HG03025 (cell line): ENCODE results near the gene RENBP.

Experiments
- ATAC-seq: cut with Tn5 transposase; IDR thresholded peaks from one replicate; pipeline ENCODE4 v1.9.1; 2021; ENCODE audit warnings: mild to moderate bottlenecking, moderate library complexity; ENCODE audit not compliant: unreplicated experiment, low FRiP score

The RENBP gene

DNA sequence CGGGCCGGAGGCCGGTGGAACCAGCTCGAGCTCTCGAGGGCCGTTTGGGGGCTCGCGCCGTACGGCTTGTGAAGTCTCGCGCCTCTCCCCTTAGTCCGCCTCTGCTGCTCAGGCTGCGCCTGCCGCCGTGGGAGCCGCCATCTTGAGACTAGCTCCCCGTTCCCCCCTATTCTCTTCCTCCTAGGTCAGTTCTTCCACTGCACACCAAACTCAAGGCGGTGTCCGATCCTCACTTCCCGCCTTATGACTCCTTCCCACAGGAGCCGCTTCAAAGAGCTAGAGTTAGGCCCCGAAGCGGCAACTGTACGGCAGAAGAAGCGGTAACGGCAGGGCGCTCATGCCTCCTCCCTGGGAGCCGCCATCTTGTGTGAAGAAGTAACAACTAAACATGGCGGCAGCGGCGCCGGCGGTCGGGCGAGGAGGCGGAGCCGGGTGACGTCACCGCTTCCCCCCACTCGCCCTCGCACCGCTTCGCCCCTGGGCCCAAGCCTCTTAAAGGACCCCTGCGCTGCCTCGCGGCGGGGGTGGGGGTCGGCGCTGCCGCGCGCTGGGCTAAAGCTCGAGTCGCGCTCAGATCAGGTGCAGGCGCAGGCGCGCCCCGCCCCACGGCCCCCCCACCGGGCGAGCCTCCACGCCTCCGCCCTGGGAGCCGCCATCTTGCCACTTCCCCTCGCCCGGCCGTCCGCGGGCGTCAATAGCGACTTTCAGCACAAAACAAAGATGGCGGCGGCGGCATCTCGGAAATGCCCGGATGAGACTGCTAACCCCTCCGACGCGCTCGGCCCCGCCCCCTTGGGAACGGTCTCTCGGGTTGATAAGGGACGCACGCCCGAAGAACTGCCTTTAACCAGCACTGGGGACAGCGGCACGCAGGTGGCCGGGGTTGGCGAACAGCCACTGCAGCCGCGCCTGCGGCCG is 27.3 kb upstream of the RENBP start, which contains the start of gene HCFC1:
HCFC1 (minus strand) TSS at position 369 of the 918 bp plus-strand sequence. CDS start 978 bp downstream, outside the sequence.
- ATAC-seq: peak; percentile 53

DNA sequence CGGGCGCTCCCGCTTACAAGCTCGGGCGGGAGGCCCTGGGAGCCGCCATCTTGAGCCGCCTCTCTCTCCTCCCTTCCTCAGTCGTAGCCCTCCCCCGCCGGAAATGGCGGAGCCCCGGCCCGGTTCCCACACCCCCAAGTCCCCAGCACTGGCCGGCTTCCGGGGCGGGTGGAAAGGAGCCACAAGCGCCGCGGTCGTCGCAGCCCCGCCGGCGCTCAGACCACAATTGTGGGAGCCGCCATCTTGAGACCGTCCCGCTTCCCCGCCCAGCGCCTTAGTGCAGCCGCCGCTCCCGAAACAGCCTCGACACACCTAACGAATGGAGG is 26.6 kb upstream of the RENBP start:
- ATAC-seq: peak; percentile 38

DNA sequence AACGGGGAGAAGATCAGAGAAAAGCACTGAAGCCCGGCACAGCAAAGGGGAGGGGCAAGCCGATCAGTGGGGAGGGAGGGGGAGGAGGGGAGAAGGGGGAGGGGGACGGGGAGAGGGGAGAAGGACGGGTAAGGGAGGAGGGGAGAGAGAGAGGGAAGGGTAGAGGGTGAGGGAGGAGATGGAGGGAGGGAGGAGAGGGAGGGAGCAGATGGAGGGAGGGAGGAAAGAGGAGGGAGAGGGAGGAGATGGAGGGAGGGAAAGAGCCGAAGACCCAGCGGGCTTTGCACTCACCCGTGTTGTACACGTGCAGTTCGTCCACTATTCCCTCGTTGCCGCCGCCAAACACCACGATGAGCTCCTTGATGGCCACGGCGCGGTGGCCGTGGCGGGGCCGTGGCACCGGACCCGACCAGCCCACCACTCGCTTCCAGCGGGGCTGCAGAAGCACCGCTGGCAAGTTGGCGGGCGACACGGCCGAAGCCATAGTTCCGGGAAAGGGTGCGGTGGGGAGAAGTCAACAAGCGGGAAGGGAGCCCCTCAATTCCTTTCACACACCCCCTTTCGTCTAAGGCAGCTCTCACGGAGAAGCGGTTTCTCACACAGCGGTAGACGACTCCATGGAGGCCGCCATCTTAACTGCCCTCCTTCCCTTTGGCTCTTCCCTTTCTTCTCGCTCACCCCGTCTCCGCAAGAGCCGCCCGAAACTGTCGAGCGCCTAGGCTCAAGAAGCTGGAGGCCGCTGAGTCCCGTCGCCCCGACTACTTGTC is 26.1 kb upstream of the RENBP start:
- peak; percentile 11 for ATAC-seq

DNA sequence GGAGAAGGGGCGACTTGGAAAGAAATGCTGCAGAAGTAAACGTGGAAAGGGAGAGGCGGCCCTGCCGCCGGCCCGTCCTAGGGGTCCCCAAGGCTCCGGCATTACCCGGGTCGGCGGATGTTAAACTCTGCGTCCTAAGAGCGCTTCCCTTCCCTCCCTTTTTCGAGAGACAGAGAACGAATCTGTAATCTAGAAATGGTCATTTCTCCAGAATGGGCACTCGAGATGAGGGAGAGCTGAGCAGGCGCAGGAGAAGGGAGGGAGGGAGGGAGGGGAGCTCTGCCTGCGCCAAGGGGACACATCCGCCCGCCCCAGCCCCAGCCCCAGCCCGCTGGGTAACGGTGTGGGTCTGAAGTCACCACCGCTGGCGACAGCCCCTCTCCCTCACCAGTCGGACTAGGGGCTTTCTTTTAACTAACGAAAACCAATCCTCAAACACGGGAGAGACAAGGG is 25.5 kb upstream of the RENBP start:
- ATAC-seq: no peak

DNA sequence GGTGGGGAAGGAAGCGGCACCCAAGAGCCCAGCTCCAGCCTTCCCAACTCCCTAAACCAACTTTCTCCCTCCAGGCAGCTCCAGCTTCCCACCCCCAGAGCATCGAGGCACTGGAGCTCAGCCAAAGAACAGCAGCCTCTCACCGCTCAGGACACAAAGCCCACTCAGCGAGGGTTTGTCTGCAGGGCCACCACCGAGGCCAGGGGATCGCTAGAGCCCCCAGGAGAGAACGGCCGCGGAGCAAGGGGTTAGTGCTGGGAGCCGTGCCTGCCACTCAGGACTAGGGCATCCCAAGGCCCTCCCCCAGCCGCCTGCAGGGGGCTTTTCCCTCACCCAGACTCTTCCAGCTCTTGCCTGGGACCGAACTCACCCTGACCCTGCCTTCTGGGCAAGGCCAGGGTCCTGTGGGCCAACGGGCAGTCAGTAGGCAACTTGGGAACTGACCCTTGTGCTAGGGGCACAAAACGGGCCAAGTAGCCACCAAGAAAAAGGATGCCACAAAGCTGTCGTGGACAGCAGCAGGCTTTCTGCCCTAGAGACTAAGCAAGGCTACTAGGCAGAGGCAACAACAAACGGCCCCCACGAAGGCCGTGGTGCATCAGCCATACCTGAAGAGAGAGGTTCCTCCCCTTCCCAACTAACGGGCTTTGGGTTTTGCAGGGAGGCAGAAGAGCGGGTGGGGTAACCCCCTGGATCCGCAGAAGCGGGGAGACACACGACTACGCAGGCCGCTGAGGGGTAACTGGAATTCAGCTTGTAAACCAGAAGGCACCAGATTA is 24.9 kb upstream of the RENBP start:
- no peak for ATAC-seq

DNA sequence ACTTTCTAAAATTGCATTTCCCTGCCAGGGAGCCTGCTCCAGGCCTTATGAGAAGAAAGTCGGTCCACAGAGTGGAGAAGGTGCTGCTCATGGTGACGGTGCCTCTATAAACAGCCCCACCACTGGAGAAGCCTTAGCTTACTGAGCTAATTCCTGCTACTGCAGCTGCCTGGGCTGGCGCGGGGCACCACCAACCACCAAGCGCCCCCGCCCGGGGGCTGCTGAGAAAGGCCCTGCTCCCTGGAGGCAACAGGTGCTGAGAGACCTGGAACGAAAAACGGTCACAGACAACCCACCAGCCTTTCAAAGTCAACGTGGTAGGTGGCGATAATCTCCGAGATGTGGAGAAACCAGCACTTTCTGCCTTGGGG is 24.3 kb upstream of the RENBP start:
- no peak for ATAC-seq

DNA sequence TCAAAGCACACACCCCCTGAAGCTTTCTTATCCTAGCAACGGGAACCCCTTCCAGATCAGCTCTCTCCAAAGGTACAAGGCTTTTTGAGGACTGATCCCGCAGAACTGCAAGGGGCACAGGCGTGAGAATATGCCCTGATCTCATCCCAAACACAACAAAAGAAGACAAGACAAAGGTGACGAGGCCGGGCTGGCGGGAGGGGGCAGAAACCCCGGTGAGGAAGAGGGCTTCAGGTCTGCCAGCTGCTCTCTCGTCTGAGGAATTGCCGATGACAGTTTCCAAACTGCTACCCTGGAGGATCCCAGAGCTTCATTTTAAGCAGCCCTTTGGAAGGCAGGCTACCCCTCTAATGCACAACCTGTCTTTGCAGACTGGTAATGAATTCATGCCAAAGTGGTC is 23.8 kb upstream of the RENBP start:
- no peak for ATAC-seq

DNA sequence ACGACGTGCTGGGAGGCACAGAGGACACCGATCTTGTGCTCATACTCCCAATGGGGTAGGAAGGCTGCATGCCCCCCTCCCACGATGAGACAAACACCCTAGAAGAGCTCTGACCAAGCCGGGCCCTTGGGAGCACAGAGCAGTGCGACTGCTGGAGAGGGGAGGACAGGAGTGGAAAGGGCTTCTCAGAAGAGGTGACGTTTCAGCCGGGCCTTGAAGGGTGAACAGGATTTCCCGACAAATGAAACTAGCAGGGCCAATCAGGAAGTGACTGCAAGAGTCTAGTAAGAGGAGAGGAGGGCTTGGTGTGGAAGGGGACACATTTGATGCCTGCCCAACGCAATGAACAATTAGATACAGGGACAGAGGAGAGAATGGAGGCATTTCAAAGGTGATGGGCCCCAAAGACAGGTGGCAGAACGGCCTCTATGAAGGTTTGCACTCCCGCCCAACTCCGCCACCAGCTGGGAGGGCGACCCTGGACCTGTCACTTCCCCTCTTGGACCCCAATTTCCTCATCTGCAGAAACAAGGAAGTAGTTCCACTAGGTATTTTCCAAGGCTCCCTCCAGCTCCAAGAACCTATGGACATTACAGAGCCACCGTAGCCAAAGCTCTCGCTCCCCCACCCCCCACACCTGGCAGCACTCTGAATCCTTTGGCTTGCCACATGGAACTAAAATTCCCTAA is 23.2 kb upstream of the RENBP start:
- ATAC-seq: no peak

DNA sequence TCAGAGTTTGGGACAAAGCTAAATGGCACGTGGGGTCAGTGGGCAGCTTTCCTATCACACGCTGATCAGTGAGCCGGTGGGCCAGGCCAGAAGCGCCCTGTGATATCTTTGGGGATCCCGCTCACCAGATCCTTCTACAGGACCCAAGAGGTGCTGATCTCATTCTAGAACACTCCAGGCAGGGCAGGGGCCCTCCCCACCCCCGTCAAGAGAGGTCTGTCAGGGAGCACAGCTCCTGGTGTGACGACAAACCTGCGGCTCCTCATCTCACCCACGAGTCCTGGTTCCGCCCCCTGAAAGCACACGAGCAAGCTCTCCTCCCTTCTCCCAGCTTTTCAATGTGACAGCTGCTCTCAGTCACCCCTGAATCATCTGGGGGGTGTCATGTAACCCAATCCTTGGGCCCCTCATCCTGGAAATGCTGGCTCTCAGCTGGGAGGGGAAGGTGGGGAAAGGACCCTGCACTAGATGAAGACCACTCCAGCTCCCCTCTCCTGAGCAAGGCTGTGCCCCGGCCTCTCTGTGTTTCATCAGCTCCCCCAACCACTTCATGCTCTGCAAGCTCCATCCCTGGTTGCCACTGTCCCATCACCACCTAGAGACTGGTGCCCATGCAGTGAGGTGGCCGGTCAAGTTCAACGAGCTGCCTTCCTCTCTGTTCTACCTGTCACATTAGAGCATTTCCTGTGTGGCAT is 22.5 kb upstream of the RENBP start:
- no peak for ATAC-seq

DNA sequence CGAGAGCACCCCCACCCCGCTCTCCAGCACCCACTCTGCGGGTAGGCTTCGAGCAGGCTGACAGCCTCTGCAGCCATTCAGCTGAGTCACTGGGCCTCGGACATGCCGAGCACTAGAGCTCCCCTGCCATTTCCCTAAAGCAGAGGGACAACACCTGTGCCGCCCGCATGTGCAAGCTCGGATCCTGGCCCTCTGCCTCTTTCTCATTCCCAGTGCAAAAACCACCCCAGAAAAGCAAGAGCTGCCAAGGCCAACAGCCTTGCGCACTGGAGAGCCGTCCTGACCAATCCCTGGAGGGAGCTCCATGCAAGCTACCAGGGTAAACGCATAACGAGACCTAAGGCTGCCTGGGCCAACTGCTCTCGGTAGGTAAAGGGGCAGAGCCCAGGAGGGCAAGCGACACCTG is 21.8 kb upstream of the RENBP start:
- ATAC-seq: no peak

DNA sequence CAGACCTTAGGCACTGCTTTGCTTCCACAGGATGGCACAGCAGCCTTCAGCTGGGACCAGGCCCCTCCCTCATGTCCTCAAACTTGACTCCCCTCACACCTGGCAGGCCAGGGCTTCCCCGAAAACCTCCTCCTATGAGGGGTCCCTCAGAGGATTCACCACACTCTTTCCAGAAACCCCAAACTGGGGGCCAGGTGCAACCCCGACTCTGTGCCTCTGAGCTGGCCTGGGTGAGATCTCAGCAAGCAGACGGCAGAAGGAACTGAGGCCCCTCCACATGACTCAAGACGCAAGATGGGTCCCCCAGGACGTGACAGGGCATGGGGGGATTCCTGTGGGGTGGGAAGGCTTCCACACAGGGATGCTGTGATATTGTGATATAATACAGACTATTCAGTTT is 21.0 kb upstream of the RENBP start:
- ATAC-seq: no peak

DNA sequence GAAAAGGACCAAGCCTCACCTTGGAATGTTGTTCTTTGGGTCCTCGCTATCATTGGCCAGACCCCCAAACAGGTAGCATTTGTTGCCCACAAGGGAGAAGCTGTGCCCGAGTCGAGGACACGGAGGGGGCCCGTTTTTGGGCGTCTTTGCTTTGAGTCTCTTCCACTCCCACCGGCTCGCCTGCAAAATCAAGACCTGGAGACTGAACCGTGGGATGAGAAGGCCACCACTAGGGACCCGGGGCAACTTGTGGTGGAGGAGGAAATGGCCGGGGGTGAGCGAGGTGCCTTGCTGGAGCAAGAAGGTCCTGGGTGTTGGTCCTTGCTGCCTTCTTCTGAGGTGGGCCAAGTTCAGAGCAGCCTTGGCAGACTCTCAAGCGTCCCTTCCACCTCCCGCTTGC is 19.7 kb upstream of the RENBP start:
- ATAC-seq: no peak

DNA sequence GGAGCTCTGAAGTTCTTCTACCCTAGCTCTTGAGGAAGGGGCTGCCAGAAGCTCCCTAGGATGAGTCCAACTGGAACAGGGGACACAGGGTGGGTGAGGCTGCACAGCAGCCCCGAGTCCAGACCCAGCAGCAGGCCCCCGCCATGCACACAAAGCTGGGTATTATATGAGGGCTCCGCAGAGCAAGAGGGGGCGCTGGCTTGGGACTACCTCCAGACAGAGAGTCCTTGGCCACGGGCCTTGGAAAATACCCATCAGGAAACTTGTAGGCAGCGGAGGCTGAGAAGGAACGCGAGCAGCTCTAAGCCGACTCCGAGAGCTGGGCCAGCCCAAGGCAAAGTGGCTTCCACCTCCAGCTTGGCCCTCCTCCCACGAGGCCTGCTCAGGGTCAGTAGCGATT is 19.1 kb upstream of the RENBP start:
- ATAC-seq: no peak

DNA sequence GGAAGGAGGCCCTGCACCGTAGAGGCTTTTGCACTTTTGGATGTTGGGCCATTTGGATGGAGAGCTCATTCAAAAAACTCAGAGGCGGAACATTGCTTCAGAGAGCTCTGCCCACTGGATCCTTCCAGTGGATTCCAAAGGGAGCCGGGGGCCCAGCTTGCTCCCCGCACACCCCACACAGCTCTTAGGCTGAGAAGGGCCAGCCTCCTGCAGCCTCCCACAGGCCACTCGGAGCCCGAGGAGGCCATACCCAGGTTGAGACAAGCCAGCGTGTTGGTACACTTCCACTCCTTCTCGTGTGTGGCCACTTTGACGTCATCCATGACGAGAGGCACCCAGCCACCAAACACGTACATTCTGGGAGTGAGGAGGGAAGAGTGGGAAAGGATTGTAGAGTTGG is 16.8 kb upstream of the RENBP start:
- ATAC-seq: no peak

DNA sequence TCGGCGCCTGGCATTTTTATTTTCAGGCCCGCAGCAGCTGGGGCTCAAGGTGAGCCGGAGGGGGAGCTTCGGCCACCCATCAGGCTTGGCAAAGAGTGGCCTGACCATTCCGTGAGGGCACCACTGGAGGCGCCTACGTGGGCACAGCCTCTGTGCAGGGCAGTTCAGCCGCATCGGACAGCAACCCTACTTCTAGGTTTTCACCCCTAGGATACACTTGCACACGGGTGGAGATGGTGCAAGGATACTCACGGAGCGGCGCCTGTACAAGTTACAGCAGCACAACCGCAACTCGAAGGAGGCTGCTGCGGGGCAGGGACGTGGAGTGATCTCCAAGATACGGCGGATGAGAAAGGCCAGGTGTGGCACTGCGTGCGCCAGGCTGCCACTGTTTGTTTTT is 16.3 kb upstream of the RENBP start:
- ATAC-seq: no peak

DNA sequence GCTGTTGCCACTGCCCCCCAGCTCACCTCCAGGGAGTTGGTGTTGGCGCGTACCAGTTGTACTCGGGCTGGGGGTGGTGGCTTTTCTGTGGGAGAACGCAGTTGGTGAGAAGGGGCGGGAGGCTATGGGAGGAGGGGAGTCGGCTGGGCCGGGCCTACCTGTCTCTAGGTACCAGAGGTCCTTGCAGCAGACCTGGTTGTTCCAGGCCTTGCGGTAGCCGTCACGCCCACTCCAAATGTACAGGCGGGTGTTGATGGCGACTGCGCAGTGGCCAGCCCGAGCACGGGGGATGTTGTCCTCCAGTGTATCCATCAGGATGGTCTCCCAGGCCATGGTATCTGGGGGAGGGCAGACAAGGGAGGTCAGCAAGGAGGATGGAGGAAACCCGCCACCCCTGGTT is 15.6 kb upstream of the RENBP start:
- no peak for ATAC-seq

DNA sequence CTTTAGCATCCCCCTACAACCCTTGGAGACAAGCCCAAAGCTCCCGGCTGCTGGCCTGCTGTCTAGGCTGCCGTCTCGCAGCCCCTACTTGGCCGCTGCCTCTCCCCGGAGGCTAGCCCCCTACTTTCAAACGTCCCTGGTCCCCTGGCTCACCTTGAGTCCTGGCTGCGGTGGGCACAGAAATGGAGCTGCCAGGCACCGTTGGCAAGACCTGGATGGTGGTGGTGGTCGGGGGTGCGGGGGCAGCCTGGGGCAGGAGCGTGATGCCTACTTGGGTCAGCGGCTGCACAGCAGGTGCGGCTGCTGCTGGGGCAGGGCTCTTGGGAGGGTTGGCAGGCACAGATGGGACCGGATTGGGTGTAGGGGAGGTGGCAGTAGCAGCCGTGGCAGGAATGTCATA is 15.2 kb upstream of the RENBP start:
- no peak for ATAC-seq

DNA sequence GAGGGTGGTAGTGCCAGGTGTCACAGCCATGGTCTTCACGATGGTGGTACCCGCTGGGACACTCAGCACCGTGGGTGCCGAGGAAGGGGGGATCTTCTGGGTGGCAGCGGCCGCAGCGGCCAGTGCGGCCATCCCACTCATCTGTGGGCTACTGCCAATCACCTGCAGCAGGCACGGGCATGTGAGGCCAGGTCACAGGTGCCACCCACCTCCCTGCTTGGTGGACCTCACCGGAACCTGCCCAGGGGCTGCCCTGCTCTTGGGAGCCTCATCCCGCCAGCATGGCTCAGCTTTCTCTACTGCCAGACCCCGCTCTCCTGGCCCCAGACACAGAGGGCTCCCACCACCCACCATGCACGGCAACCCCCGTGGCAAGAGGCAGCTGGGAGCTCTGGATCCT is 14.2 kb upstream of the RENBP start:
- no peak for ATAC-seq

DNA sequence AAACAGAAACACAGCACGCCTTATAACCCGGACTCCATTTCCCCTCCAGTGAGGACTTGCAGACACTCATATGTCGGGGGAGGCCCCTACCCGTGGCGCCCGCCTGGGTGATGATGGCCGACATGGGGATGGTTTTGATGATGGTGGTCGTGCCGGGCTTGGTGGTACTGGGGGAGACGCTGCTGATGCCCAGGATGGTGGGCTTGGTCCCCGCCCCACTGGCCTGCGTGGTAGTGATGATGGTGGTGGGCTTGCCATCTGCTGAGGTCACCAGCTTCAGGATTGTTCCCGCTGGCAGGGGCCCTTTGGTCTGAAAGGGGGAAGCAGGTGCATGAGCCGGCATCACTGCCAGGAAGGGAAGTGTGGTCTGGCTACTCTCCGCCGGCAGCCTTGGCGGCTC is 12.8 kb upstream of the RENBP start:
- no peak for ATAC-seq
